AG04450 (cell line): ENCODE data around the gene SPG11. TPM values are rescaled to one million over a fixed set of nuclear protein-coding genes. Genes with fewer than 3 reads are reported as not detected.

Experiments used
- CTCF ChIA-PET: fragments of 300-600, 350-600 bp; formaldehyde crosslinking; extraction: SDS; loops from one replicate; lab custom pipeline; 2022; ENCODE audit warnings: antibody characterized with exemption, inconsistent platforms; lab: Charles Lee
- POLR2A ChIA-PET: fragments of 350-600 bp; formaldehyde crosslinking; extraction: SDS; loops from one replicate; lab custom pipeline; 2021; ENCODE audit warnings: antibody characterized with exemption, inconsistent platforms; lab: Yijun Ruan, JAX
- DNase-seq: peaks from one replicate; pipeline ENCODE4 v3.0.0-alpha.2; 2011; ENCODE audit warnings: low read depth, low spot score
- H3K27ac ChIP-seq: one replicate; pipeline ENCODE4 v1.5.1; 2012; ENCODE audit warnings: low read depth, low read length, control low read depth
- H3K27me3 ChIP-seq: one replicate; pipeline ENCODE4 v1.6.0; 2012; ENCODE audit warnings: low read length; ENCODE audit not compliant: control insufficient read depth, insufficient read depth
- H3K4me3 ChIP-seq: 2 replicates; pipeline ENCODE4 v1.5.1; 2011; ENCODE audit warnings: mild to moderate bottlenecking, low read depth, low read length, control low read depth
- H3K9me3 ChIP-seq: 2 replicates; pipeline ENCODE4 v1.5.1; 2012; ENCODE audit warnings: low read length; ENCODE audit not compliant: control insufficient read depth, insufficient read depth
- polyA plus RNA-seq: library from polyadenylated mRNA; depleted of rRNA; stranded (reverse); fragments of >200 nt; gene quantifications from 2 replicates; pipeline ENCODE4 v1.2.3, GENCODE V29; 2011
- TF ChIP-seq, protein P1 (sequence below): IDR thresholded peaks from 2 replicates; pipeline ENCODE4 v1.5.1; 2011; ENCODE audit warnings: low read depth, low read length, control low read depth, inconsistent platforms

Gene SPG11
- polyA plus RNA-seq, 1 experiment, result 39.6 TPM

DNA sequence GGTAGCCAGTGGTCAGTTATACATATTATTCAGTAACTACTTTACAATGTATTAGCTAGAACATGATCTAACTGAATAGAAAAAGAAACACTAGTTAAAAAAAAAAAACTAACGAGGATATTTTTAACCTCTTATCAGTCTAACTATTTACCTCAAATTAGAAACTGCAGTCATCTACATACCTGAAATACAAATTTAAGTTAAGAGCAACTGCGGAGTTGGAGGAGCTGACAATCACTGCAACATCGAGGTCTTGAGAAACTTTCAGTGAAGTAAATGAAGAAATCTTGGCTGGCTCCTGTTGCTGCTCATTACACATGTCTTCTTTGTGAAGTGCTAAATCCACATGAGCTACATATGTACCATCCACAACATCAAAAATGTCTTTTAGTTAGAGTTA lies 6.5 kb downstream of the SPG11 start:
- TF ChIP-seq, protein P1, sequence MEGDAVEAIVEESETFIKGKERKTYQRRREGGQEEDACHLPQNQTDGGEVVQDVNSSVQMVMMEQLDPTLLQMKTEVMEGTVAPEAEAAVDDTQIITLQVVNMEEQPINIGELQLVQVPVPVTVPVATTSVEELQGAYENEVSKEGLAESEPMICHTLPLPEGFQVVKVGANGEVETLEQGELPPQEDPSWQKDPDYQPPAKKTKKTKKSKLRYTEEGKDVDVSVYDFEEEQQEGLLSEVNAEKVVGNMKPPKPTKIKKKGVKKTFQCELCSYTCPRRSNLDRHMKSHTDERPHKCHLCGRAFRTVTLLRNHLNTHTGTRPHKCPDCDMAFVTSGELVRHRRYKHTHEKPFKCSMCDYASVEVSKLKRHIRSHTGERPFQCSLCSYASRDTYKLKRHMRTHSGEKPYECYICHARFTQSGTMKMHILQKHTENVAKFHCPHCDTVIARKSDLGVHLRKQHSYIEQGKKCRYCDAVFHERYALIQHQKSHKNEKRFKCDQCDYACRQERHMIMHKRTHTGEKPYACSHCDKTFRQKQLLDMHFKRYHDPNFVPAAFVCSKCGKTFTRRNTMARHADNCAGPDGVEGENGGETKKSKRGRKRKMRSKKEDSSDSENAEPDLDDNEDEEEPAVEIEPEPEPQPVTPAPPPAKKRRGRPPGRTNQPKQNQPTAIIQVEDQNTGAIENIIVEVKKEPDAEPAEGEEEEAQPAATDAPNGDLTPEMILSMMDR, result no peak
- DNase-seq, result no peak
- CTCF ChIA-PET, result interaction anchor here (0.9 to 1.8 kb wide), 2 partner anchors 79 to 81 kb away, joined by 3 to 10 read pairs; no protein-coding TSS in a partner anchor
- Histone ChIP-seq H3K9me3 (no peaks in the 10 kb centered on the region), H3K27ac (no peak overlapping the region), H3K27me3 (no peaks in the 10 kb centered on the region), H3K4me3 (no peak overlapping the region)
- POLR2A ChIA-PET, result no interaction called here

DNA sequence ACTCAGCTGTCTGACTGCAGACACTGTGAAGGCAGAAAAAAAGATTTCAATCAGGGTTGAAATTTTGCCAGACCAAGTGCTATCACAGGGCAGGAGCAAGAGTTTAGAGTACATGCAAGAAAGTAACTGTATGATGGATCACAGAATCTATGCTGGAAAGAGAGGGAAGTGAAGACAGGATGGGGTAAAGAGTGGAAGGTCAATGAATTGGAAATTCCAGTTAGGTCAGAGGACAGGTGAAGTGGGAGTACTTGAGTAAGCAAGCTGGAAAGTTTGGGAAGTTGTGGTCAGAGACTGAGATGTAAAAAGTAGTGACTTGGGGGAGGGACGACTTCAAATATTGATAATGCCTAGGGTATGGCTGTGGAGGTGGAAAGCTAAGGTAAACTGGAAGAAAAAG lies 7.2 kb downstream of the SPG11 start:
- Histone ChIP-seq H3K4me3 (no peak overlapping the region), H3K27ac (no peak overlapping the region), H3K9me3 (no peaks in the 10 kb centered on the region), H3K27me3 (no peaks in the 10 kb centered on the region)
- TF ChIP-seq, protein P1, result no peak
- DNase-seq, result no peak
- ChIA-PET CTCF (interaction anchor here (0.9 to 1.8 kb wide), 2 partner anchors 78 to 82 kb away, joined by 3 to 10 read pairs; no protein-coding TSS in a partner anchor), POLR2A (no interaction called here)

- TF ChIP-seq, protein P1, result no peak
- no peak for DNase-seq
- H3K27ac ChIP-seq, result no peak overlapping the region
These were observed 8.6 kb downstream of the SPG11 start for GRCh38 chr15:44654858-44655257.

DNA sequence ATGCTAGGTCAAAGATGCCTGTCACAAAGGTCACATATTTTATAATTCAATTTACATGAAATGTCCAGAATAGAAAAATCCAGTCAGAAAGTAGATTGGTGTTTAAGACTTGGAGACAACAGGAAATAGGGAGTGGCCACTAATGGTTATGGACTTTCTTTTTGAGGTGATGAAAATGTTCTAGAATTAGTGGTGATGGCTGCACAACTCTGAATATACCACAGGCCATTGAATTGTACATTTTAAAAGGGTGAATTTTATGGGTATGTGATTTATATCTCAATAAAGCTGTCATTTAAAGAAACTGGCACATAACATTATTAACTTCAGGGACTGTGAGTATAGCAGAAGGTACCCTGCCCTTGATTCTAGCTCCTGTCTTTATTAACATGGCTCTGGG lies 15.8 kb downstream of the SPG11 start:
- ChIA-PET CTCF (interaction anchor here (0.6 kb wide), 1 partner anchor 774 kb away, joined by 3 read pairs; no protein-coding TSS in a partner anchor), POLR2A (no interaction called here)
- H3K27me3 ChIP-seq, result no peaks in the 10 kb centered on the region
- no peak overlapping the region for H3K27ac ChIP-seq
- TF ChIP-seq, protein P1, result no peak
- H3K9me3 ChIP-seq, result peaks cover 3% of the 10 kb centered on the region; the same call in 1 of the 2 replicates
- no peak for DNase-seq
- H3K4me3 ChIP-seq, result no peak overlapping the region

More at GRCh38 chr15:44654858-44655257, 8.6 kb downstream of the SPG11 start:
- Histone ChIP-seq H3K27me3 (no peaks in the 10 kb centered on the region), H3K9me3 (no peaks in the 10 kb centered on the region), H3K4me3 (no peak overlapping the region)
- POLR2A ChIA-PET, result no interaction called here
- CTCF ChIA-PET, result interaction anchor here (1.2 kb wide), 1 partner anchor 9 kb away, joined by 6 read pairs; the partner anchor contains the start of gene SPG11

DNA sequence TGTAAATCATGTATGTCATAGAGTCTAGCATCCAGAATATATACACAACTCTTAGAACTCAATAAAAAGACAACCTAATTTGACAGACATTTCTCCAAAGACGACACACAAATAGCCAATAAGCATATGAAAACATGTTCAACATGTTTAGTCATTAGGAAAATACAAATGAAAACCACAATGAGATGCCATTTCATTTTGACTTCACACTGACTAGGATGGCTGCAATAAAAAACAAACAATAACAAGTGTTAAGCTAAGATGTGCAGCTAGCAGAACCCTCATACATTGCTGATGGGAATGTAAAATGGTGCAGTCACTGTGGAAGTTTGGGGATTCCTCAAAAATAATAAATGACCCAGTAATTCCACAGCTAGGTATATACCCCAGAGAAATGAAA lies 16.4 kb downstream of the SPG11 start:
- TF ChIP-seq, protein P1, result no peak

More for the DNA sequence above, 16.4 kb downstream of the SPG11 start:
- Histone ChIP-seq H3K9me3 (peaks cover 3% of the 10 kb centered on the region; the same call in 1 of the 2 replicates), H3K4me3 (no peak overlapping the region), H3K27ac (no peak overlapping the region), H3K27me3 (no peaks in the 10 kb centered on the region)
- CTCF ChIA-PET, result interaction anchor here (0.6 kb wide), 1 partner anchor 56 kb away, joined by 3 read pairs; no protein-coding TSS in a partner anchor
- POLR2A ChIA-PET, result no interaction called here
- DNase-seq, result no peak
